Lung (tissue), 12 donors: ENCODE data around the gene TMEM165. TPM values are rescaled to one million over a fixed set of nuclear protein-coding genes. Genes with fewer than 3 reads are reported as not detected.

Experiments used
- ATAC-seq: fragments of 200-7000 bp; cut with Tn5 transposase; one replicate; pipeline ENCODE4 v1.9.1; 2020; ENCODE audit warnings: moderate number of reproducible peaks; ENCODE audit not compliant: insufficient read depth, low FRiP score
- DNase-seq, 3 donors: peaks; one replicate each; pipeline ENCODE4 v3.0.0-alpha.2; 2013 to 2017
- H3K27ac ChIP-seq, 2 donors: one replicate each; pipeline ENCODE4 v1.5.1; 2013; ENCODE audit warnings: mild to moderate bottlenecking in 2 of 2, moderate library complexity in 2 of 2, control low read depth in 1 of 2, inconsistent platforms in 1 of 2, low read depth in 1 of 2, low read length in 1 of 2
- H3K27me3 ChIP-seq, 3 donors: one replicate each; pipeline ENCODE4 v1.5.1; 2013; ENCODE audit warnings: low read length in 2 of 3; ENCODE audit not compliant: control insufficient read depth in 3 of 3, insufficient read depth in 3 of 3
- H3K36me3 ChIP-seq, 4 donors: one replicate each; pipeline ENCODE4 v1.5.1; 2013; ENCODE audit warnings: low read length in 4 of 4, mild to moderate bottlenecking in 1 of 4, moderate library complexity in 1 of 4; ENCODE audit not compliant: control insufficient read depth in 4 of 4, insufficient read depth in 4 of 4
- H3K4me1 ChIP-seq, 5 donors: one replicate each; pipeline ENCODE4 v1.5.1; 2013; ENCODE audit warnings: low read length in 5 of 5, mild to moderate bottlenecking in 2 of 5, moderate library complexity in 1 of 5; ENCODE audit not compliant: control insufficient read depth in 5 of 5, insufficient read depth in 5 of 5
- H3K4me3 ChIP-seq: one replicate; pipeline ENCODE4 v1.5.1; 2013; ENCODE audit warnings: mild to moderate bottlenecking, control low read depth, moderate library complexity
- H3K9ac ChIP-seq, 2 donors: one replicate each; pipeline ENCODE4 v1.5.1; 2013; ENCODE audit warnings: low read length in 2 of 2, control low read depth in 1 of 2; ENCODE audit not compliant: insufficient read depth in 1 of 2
- H3K9me3 ChIP-seq, 4 donors: one replicate each; pipeline ENCODE4 v1.5.1; 2013; ENCODE audit warnings: low read length in 3 of 4, mild to moderate bottlenecking in 1 of 4, moderate library complexity in 1 of 4; ENCODE audit not compliant: control insufficient read depth in 4 of 4, insufficient read depth in 3 of 4
- WGBS, 2 donors: extraction: QIAGEN DNeasy Blood & Tissue Kit; methylation state at CpG; one replicate each; pipeline ENCODE4 v1.1.7; 2013; 5-methylcytosine and 5-hydroxymethylcytosine counted together
- polyA plus RNA-seq, 2 donors: library from polyadenylated mRNA; stranded (reverse); fragments of 200-250 nt; gene quantifications; one replicate each; pipeline ENCODE4 v1.2.1, GENCODE V29; 2013
- total RNA-seq, 2 donors: library from RNA; depleted of rRNA in 1 of 2; stranded (reverse); fragments of >200 nt in 1 of 2; gene quantifications; one replicate each; pipeline ENCODE4 v1.2.1, GENCODE V29; 2014 to 2021
- TF ChIP-seq, protein P1 (sequence below): IDR thresholded peaks from 2 replicates; pipeline ENCODE4 v1.5.1; 2012; ENCODE audit warnings: mild to moderate bottlenecking; ENCODE audit errors: control extremely low read depth, extremely low read depth
- donor health status: control.
- donor health status: control.
- donor health status: Bipolar disorder and iron deficiency.
- donor health status: healthy.
- donor health status: DM: yes; HTN: yes; CAD: no.

The TMEM165 gene
- total and polyA plus RNA-seq, 4 donors = 152 to 184 (median 178) TPM

- ATAC-seq = no peak
- DNase-seq = no peak
- TF ChIP-seq, protein P1, sequence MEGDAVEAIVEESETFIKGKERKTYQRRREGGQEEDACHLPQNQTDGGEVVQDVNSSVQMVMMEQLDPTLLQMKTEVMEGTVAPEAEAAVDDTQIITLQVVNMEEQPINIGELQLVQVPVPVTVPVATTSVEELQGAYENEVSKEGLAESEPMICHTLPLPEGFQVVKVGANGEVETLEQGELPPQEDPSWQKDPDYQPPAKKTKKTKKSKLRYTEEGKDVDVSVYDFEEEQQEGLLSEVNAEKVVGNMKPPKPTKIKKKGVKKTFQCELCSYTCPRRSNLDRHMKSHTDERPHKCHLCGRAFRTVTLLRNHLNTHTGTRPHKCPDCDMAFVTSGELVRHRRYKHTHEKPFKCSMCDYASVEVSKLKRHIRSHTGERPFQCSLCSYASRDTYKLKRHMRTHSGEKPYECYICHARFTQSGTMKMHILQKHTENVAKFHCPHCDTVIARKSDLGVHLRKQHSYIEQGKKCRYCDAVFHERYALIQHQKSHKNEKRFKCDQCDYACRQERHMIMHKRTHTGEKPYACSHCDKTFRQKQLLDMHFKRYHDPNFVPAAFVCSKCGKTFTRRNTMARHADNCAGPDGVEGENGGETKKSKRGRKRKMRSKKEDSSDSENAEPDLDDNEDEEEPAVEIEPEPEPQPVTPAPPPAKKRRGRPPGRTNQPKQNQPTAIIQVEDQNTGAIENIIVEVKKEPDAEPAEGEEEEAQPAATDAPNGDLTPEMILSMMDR = no peak
- WGBS, 2 donors = 94 to 96% methylated on average over 7 of the region's 7 CpGs
- Histone ChIP-seq H3K9ac (no peak overlapping the region), H3K36me3 (peaks cover 0 to 5% (median 3%) of the 10 kb centered on the region in 4 donors), H3K4me3 (no peak overlapping the region), H3K4me1 (no peaks in the 10 kb centered on the region), H3K9me3 (no peaks in the 10 kb centered on the region), H3K27me3 (no peaks in the 10 kb centered on the region), H3K27ac (no peak overlapping the region)
Measured at GRCh38 chr4:55372259-55372658, 23.5 kb upstream of the TMEM165 start.

GRCh38 chr4:55373461-55373860, 22.3 kb upstream of the TMEM165 start:
- H3K4me1 ChIP-seq = no peaks in the 10 kb centered on the region
- no peak overlapping the region for H3K9ac ChIP-seq
- no peaks in the 10 kb centered on the region for H3K27me3 ChIP-seq
- no peak overlapping the region for H3K4me3 ChIP-seq
- H3K9me3 ChIP-seq = no peaks in the 10 kb centered on the region
- TF ChIP-seq, protein P1 = no peak
- H3K27ac ChIP-seq = no peak overlapping the region
- peaks cover 0 to 4% (median 2%) of the 10 kb centered on the region in 4 donors for H3K36me3 ChIP-seq
- no peak for ATAC-seq
- 92 to 96% methylated on average over 1 of the region's 1 CpG for WGBS, 2 donors
- no peak for DNase-seq

- no peaks in the 10 kb centered on the region for H3K9me3 ChIP-seq
- 92 to 94% methylated on average over 2 of the region's 2 CpGs for WGBS, 2 donors
- H3K27me3 ChIP-seq = no peaks in the 10 kb centered on the region
- H3K27ac ChIP-seq = no peak overlapping the region
- DNase-seq (no peak), ATAC-seq (no peak)
- no peak overlapping the region for H3K9ac ChIP-seq
- no peak overlapping the region for H3K4me3 ChIP-seq
- H3K36me3 ChIP-seq = peaks cover 0 to 1% (median 0%) of the 10 kb centered on the region in 4 donors
- TF ChIP-seq, protein P1 = no peak
- peaks cover 0 to 3% (median 0%) of the 10 kb centered on the region in 5 donors for H3K4me1 ChIP-seq
Measured at GRCh38 chr4:55376698-55377097, 19.1 kb upstream of the TMEM165 start.
